ENCODE data around the gene SCAMP4.

DNA sequence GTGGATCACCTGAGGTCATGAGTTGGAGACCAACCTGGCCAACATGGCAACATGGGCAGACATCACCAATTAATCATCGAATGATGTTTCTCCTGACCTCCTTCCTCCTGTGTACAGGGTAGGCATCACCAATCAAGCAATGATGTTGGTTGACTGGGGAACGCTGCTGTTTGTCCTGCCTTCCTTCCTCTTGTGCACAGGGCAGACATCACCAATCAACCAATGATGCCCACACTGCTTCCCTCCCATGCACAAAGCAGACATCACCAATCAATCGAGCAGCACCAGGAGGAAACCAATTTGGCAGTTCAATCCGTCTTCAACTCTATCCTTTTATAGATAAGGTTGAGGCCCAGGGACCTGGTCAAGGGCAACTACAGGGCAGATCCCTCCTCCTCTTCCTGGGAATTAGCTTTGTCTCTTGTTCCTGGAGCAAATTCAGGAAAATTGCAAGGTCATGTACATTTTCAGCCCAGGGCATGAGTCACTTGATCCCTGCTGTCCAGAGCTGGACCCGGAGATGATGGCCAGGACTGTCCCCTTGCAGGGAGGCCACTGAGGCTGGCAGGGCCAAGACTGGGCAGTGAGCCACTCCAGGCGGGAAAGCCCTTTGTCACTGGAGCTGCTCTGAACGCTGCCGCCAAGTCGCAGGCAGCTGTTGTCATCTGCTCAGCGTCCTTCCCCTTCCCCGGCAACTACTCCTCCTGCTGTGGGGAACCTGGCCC is 30.4 kb downstream of the SCAMP4 start:
- TF ChIP-seq, protein P1, sequence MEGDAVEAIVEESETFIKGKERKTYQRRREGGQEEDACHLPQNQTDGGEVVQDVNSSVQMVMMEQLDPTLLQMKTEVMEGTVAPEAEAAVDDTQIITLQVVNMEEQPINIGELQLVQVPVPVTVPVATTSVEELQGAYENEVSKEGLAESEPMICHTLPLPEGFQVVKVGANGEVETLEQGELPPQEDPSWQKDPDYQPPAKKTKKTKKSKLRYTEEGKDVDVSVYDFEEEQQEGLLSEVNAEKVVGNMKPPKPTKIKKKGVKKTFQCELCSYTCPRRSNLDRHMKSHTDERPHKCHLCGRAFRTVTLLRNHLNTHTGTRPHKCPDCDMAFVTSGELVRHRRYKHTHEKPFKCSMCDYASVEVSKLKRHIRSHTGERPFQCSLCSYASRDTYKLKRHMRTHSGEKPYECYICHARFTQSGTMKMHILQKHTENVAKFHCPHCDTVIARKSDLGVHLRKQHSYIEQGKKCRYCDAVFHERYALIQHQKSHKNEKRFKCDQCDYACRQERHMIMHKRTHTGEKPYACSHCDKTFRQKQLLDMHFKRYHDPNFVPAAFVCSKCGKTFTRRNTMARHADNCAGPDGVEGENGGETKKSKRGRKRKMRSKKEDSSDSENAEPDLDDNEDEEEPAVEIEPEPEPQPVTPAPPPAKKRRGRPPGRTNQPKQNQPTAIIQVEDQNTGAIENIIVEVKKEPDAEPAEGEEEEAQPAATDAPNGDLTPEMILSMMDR (IDR thresholded peaks at IDR 0.05) = no peak
- no peak for TF ChIP-seq POLR2A (IDR thresholded peaks at IDR 0.05)
